HG03039 (cell line): ENCODE data around the gene KRT13.

ENCODE experiments used
- ATAC-seq: cut with Tn5 transposase; IDR thresholded peaks from one replicate; pipeline ENCODE4 v1.9.1; 2021; ENCODE audit warnings: mild to moderate bottlenecking, moderate library complexity; ENCODE audit not compliant: unreplicated experiment

KRT13 gene

DNA sequence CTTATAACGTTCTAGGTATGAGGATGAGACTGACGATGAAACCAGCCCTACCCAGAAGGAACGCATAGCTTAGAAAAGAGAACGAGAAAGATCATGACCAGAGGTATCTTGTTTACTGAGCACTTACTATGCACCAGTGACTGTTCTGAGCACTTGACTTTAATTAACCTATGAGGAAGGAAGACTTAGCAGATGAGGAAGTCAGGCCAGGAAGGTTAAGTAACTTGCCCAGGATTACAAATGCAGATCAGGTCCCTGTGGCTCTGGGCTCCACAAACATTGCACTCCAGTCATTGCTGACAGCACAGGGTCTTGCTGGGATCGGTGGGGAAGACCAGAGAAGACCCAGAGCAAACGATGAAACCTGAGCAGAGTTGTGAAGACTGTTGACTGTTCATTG is 7.1 kb downstream of the KRT13 start:
- no peak for ATAC-seq

GRCh38 chr17:41496803-41497484 is 8.5 kb downstream of the KRT13 start:
- ATAC-seq = no peak

DNA sequence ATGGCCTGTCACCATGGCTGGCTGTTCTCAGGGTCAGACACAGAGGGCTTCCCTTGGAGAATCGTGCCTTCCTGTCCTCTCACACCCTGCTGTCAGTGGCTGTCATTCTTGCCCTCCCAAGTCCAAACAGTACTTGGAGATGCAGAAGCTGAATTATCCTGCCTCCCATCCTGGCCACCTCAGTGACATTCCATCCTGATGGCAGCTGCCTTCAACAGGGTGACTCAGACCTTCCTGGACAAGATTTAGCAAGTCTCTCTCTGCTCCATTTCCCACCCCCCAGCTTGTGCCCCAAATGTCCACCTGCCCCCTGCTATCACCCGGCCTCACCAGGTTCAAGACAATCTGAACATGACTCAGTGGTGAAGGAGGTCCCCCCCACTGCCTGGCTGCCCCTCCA is 10.9 kb downstream of the KRT13 start:
- no peak for ATAC-seq

GRCh38 chr17:41492771-41493170 is 12.6 kb downstream of the KRT13 start:
- ATAC-seq = no peak

DNA sequence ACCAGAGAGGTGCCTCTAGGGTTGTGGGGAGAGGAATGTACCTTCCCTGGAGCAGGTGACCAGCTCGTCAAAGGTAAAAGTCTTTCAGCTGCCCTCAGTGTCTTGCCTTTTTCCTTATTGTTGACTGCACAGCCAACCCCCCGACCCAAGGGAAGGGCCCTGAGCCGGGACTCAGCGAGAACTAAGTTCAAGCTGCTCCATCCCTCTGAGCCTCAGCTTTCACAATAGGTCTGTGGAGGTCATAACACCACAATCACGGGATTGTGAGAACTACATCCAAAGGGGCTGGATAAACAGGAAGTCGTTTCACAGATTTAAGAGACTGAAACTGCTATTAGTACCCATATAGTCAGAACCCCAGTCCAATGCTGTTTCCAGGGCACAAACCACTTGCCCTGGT is 13.1 kb downstream of the KRT13 start:
- ATAC-seq = no peak

DNA sequence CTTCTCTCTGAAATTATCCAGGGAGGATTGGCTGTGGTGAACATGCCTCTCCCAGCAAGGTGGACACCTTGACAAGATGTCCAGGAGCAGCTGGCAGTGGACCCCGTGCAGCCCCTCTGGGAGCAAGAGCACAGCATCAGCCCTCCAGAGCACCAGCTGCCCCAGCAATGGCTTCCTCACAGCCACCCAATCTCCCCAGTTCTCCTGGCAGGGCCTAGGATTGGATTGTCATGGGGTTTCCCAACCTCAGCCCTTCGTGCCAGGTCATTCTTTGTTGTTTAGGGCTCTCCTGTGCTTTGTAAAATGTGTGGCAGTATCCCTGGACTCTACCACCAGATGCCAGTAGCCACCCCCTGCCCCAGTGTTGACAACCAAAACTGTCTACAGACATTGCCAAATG is 13.9 kb downstream of the KRT13 start:
- ATAC-seq = no peak

GRCh38 chr17:41490000-41490990 is 15.1 kb downstream of the KRT13 start:
- ATAC-seq = no peak

- no peak for ATAC-seq
Observed at GRCh38 chr17:41489531-41489930, 15.9 kb downstream of the KRT13 start, which contains the start of gene KRT36. KRT36 (minus strand) TSS chr17:41489910; CDS start chr17:41489864, 46 bp downstream.

- ATAC-seq = no peak
Observed at GRCh38 chr17:41486809-41487530, 18.4 kb downstream of the KRT13 start.

DNA sequence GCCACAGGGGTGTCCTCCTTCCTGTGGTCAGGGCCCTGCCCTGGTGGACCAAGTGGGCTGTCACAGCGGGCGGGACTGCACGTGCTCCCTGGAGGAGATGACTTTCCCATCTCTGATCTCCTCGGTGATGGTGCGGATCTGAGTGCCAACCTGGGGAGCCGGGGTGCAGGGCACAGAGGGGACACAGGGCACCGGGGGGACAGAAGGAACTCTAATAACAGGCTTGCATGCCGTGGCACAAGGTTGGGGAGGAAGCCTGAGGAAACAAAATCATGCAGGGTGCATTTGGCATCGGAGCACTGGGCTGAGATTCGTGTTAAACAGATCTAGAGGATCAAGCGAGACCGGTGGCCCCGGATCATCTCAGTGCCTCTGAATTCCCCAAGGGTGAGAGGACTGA is 19.1 kb downstream of the KRT13 start:
- ATAC-seq = no peak

- ATAC-seq = no peak
Observed at GRCh38 chr17:41484920-41485904, 20.2 kb downstream of the KRT13 start.

GRCh38 chr17:41483991-41484826 is 21.2 kb downstream of the KRT13 start:
- ATAC-seq = no peak

DNA sequence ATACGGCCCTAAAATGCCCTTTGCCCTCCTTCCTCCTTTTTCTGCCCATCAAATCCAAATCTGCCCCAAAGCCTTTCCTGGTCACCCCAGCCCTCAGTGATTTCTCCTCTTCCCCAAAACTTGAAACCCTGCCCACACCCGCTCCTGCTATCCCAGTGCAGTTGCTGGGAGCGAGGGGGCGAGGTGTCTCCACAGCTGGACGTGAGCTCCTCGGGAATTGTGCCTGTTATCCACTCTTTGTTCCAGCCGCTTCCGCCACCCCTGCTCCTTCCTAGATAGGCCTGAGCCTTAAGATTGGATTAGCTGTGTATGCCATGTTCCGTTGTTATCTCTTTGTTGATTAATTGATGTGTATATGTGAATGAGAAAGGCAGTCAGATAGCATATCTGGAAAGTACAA is 21.9 kb downstream of the KRT13 start:
- no peak for ATAC-seq

DNA sequence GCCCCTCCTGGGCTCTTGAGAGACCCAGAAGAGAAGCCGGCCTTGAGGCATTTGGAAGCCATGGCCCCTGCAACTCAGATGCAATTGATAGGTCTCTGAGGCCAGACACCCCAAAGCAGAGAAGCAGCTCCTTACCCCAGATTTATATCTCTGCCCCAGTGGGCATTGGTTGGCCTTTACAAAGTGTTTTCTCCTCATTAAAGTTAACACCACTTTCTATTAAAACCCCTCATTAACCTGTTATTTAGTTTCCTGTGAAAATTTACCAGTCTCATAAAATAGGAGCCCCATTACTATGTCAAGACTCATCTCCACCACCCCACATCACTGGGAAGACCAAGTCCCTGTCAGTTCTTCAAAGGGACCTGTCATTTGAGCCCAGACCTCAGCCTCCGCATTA is 24.4 kb downstream of the KRT13 start, which contains the start of gene KRT35:
Gene KRT35, minus strand, starts transcription at position 116 of the 400 bp plus-strand sequence. Its CDS starts 54 bp downstream, at position 62.
- ATAC-seq = no peak

DNA sequence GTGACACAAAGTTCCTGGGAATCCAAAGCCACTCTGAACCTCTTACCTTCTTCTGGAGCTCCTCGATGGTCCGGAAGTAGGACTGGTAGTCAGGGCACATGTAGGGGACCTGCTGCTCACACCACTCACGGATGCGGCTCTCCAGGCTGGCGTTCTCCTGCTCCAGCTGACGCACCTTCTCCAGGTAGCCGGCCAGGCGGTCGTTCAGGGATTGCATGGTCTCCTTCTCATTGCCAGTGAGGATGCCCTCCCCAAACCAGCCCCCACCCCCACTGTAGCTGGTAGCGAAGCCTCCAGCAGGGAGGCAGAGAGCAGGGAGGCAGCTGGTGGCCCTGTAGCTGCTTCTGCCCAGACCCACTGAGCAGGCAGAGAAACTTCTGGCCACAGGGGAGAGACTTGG is 24.8 kb downstream of the KRT13 start:
- ATAC-seq = no peak

GRCh38 chr17:41480136-41480535 is 25.3 kb downstream of the KRT13 start:
- ATAC-seq = no peak

DNA sequence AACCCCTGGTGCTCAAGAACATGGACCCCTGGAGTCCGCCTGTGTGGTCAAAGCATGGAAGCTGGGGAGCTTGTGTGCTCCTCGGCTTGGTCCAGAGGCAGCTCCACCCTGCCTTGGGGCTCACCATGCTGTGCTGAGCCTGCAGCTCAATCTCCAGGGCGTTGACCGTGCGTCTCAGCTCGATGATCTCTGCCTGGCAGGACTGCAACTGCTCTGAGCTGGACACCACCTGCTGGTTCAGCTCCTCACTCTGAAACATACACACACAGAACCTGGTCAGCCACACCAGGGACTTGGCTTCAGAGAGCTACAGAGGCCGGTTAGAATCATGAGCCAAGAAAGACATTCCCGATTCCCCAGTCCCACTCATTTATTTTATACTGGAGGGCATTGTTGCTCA is 27.2 kb downstream of the KRT13 start:
- ATAC-seq = no peak

GRCh38 chr17:41476866-41477815 is 28.3 kb downstream of the KRT13 start:
- ATAC-seq = no peak
